Measurements from ENCODE around the gene CKMT2.

DNA sequence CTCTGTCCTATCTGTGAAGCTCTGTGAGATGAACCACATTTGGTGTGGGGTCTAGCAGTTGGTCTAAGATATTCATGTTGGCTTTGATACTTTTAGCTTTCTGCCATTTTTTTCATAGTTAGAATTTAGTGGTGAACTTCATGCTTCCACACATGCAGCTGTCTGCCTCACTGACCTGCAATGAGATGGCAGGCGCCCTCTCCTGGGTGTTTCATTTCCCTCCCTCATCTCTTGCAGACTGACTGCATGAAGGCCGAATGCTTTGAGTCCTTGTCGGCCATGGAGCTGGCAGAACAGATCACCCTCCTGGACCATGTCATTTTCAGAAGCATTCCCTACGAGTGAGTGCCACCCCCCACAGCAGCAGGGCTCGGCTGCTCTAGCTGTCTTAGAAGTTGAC is 26.1 kb upstream of the CKMT2 start:
- TF ChIP-seq, protein P1, sequence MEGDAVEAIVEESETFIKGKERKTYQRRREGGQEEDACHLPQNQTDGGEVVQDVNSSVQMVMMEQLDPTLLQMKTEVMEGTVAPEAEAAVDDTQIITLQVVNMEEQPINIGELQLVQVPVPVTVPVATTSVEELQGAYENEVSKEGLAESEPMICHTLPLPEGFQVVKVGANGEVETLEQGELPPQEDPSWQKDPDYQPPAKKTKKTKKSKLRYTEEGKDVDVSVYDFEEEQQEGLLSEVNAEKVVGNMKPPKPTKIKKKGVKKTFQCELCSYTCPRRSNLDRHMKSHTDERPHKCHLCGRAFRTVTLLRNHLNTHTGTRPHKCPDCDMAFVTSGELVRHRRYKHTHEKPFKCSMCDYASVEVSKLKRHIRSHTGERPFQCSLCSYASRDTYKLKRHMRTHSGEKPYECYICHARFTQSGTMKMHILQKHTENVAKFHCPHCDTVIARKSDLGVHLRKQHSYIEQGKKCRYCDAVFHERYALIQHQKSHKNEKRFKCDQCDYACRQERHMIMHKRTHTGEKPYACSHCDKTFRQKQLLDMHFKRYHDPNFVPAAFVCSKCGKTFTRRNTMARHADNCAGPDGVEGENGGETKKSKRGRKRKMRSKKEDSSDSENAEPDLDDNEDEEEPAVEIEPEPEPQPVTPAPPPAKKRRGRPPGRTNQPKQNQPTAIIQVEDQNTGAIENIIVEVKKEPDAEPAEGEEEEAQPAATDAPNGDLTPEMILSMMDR (IDR thresholded peaks at IDR 0.05) = no peak
- no peak for TF ChIP-seq POLR2A (IDR thresholded peaks at IDR 0.05)
